MCF 10A (cell line): ENCODE measurements around the gene DLG2. TPM values are rescaled to one million over a fixed set of nuclear protein-coding genes. Genes with fewer than 3 reads are reported as not detected.
A peak's percentile ranks its signal among the peaks of the same experiment; 100 is the strongest.

Experiments used
- BruUV-seq: library from RNA; stranded (reverse); fragments of 400-500 nt; replicated peaks from 2 replicates; lab custom pipeline; 2021; lab: Mats Ljungman, UMichigan
- CTCF ChIA-PET: fragments of 300-600 bp; sonication (Branson Sonifier 250); formaldehyde crosslinking; extraction: SDS; loops from one replicate; lab custom pipeline; 2021; ENCODE audit warnings: antibody characterized with exemption, inconsistent platforms; lab: Yijun Ruan, JAX
- POLR2A ChIA-PET: fragments of 300-600, 350-650 bp; sonication (Branson Sonifier 250); formaldehyde crosslinking; extraction: SDS; loops from one replicate; lab custom pipeline; 2020; ENCODE audit warnings: antibody characterized with exemption, inconsistent platforms; lab: Yijun Ruan, JAX
- DNase-seq: peaks from one replicate; pipeline ENCODE4 v3.0.0-alpha.2; 2018; ENCODE audit not compliant: unreplicated experiment
- H3K27ac Mint-ChIP-seq: one replicate; pipeline ENCODE4 v1.8.0; 2022; ENCODE audit warnings: mild to moderate bottlenecking, low read depth, mixed read lengths; ENCODE audit not compliant: unreplicated experiment
- H3K27me3 Mint-ChIP-seq: one replicate; pipeline ENCODE4 v1.8.0; 2022; ENCODE audit warnings: mixed read lengths; ENCODE audit not compliant: insufficient read depth, unreplicated experiment
- H3K36me3 Mint-ChIP-seq: one replicate; pipeline ENCODE4 v1.8.0; 2022; ENCODE audit warnings: mild to moderate bottlenecking, moderate library complexity, mixed read lengths; ENCODE audit not compliant: insufficient read depth, unreplicated experiment
- H3K4me1 Mint-ChIP-seq: one replicate; pipeline ENCODE4 v1.8.0; 2022; ENCODE audit warnings: mixed read lengths; ENCODE audit not compliant: insufficient read depth, unreplicated experiment
- H3K4me3 Mint-ChIP-seq: one replicate; pipeline ENCODE4 v1.8.0; 2022; ENCODE audit warnings: mild to moderate bottlenecking, moderate library complexity, mixed read lengths; ENCODE audit not compliant: unreplicated experiment
- H3K9me3 Mint-ChIP-seq: one replicate; pipeline ENCODE4 v1.8.0; 2022; ENCODE audit warnings: mixed read lengths; ENCODE audit not compliant: unreplicated experiment
- intact Hi-C: fragments of 100-400 bp; cut with micrococcal nuclease; formaldehyde crosslinking; loops from 2 replicates; pipeline ENCODE4 v1.14.1; 2022
- total RNA-seq: library from RNA; stranded (reverse); gene quantifications from 2 replicates; pipeline ENCODE4 v1.2.3, GENCODE V29; 2022
- TF ChIP-seq, protein P1 (sequence below): fragments of 200-600 bp; IDR thresholded peaks from one replicate; pipeline ENCODE4 v1.8.0; 2022; ENCODE audit warnings: antibody characterized with exemption, mild to moderate bottlenecking; ENCODE audit not compliant: unreplicated experiment

DLG2 gene
- total RNA-seq, 1 experiment from 2014 or later: 0.26 TPM

DNA sequence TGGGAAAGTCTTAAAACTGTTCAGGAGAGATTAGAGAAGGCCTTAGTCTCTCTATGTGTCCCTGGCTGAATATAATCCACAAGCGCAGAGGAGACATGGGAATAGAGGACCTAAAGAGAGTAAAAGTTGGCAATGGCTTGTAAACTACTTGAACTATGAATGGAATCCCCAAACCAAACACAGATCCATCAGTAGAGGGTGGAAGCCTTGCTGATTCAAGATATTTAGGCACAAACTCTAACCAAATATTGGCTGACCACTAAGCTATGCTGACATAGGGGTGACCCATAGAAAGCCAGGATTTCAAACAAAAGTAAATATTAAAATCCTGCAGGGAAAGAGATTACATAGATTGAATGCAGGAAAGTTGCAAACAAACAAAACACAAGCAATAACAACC lies 439.2 kb downstream of the DLG2 start:
- no peaks in the 10 kb centered on the region for H3K4me1 Mint-ChIP-seq
- no peak overlapping the region for H3K4me3 Mint-ChIP-seq
- peaks cover 11% of the 10 kb centered on the region for H3K27me3 Mint-ChIP-seq
- DNase-seq: no peak
- CTCF ChIA-PET: no interaction called here
- POLR2A ChIA-PET: no interaction called here
- peaks cover 14% of the 10 kb centered on the region for H3K9me3 Mint-ChIP-seq
- TF ChIP-seq, protein P1, sequence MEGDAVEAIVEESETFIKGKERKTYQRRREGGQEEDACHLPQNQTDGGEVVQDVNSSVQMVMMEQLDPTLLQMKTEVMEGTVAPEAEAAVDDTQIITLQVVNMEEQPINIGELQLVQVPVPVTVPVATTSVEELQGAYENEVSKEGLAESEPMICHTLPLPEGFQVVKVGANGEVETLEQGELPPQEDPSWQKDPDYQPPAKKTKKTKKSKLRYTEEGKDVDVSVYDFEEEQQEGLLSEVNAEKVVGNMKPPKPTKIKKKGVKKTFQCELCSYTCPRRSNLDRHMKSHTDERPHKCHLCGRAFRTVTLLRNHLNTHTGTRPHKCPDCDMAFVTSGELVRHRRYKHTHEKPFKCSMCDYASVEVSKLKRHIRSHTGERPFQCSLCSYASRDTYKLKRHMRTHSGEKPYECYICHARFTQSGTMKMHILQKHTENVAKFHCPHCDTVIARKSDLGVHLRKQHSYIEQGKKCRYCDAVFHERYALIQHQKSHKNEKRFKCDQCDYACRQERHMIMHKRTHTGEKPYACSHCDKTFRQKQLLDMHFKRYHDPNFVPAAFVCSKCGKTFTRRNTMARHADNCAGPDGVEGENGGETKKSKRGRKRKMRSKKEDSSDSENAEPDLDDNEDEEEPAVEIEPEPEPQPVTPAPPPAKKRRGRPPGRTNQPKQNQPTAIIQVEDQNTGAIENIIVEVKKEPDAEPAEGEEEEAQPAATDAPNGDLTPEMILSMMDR: no peak
- no peaks in the 10 kb centered on the region for H3K36me3 Mint-ChIP-seq
- BruUV-seq: no TSS peak
- no peak overlapping the region for H3K27ac Mint-ChIP-seq
- intact Hi-C loops: no loop called here

GRCh38 chr11:85184721-85185120 lies 442.4 kb downstream of the DLG2 start:
- H3K27me3 Mint-ChIP-seq: peaks cover 11% of the 10 kb centered on the region
- no peak overlapping the region for H3K4me3 Mint-ChIP-seq
- TF ChIP-seq, protein P1: no peak
- H3K4me1 Mint-ChIP-seq: no peaks in the 10 kb centered on the region
- no peaks in the 10 kb centered on the region for H3K36me3 Mint-ChIP-seq
- peaks cover 14% of the 10 kb centered on the region for H3K9me3 Mint-ChIP-seq
- no peak for DNase-seq
- intact Hi-C loops: no loop called here
- BruUV-seq: no TSS peak
- H3K27ac Mint-ChIP-seq: no peak overlapping the region
- POLR2A ChIA-PET: no interaction called here
- CTCF ChIA-PET: interaction anchor here (0.6 kb wide), 1 partner anchor 57 kb away, joined by 3 read pairs; no protein-coding TSS in a partner anchor

DNA sequence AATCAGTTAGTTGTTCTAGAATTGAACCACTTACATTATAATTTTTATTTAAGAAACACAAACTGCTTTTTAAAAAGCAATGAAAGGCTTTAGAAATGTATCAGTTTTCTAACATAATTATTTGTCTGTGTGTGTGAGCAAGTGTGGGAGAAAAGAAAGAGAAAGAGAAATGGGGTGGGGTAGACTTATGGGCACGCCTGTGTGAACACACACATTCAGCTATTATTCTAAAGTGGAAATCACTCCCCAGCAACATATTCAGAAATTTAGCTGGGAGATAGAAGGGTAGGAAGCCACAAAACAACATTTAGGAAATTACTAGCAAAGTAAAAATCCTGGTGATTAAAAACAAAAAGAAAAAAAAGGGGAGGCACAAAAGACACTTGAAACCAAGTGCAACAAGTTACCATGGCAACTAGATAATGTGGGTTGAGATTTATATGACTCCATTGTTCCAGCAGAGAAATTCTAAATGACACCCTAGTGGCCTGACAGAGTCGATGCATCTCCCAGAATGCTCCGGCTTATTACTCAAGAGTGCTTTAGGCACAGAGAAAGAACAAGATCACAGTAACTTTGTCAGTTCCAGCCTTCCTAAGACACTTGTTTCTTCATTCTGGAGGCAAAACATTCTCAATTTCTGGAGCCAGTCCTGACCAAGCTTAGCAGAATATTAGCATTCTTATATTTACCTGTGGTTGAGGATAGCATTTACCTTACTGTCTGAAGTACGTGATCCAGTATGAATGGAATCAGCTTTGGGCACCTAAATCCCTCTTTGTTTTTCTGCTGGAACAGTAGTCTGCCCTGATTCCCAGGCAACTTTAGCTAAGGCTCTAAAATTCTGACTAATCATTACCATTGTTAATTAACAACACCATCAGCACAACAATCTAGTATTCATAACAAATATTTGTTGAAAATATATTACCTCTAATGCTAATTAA lies 444.4 kb downstream of the DLG2 start:
- CTCF ChIA-PET: no interaction called here
- Mint-ChIP-seq H3K4me1 (no peaks in the 10 kb centered on the region), H3K36me3 (no peaks in the 10 kb centered on the region), H3K9me3 (peaks cover 2% of the 10 kb centered on the region), H3K27me3 (peaks cover 11% of the 10 kb centered on the region), H3K4me3 (no peak overlapping the region), H3K27ac (no peak overlapping the region)
- no TSS peak for BruUV-seq
- peak; percentile 46 for DNase-seq
- POLR2A ChIA-PET: no interaction called here
- intact Hi-C loops: no loop called here
- TF ChIP-seq, protein P1: peak; percentile 23

DNA sequence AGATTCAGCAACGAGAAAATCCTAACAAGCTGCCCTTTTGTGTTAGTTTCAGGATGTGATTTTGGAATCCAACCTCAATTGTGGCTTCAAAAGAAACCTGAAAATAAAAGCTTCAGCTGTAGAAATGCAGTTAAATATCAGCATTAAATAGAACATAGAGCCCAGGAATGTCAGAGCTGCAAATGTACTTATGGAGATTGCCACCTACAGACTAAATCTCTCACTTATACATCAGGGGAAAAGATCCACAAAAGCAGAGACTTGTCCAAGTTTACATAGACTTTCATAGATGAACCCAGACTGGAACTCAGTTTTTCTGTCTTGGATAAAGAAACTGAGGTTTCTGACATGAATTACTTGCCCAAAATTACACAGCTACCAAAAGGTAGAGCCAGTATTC lies 446.6 kb downstream of the DLG2 start:
- ChIA-PET CTCF (no interaction called here), POLR2A (no interaction called here)
- no peak for DNase-seq
- TF ChIP-seq, protein P1: no peak
- peaks cover 6% of the 10 kb centered on the region for H3K9me3 Mint-ChIP-seq
- H3K27me3 Mint-ChIP-seq: peaks cover 6% of the 10 kb centered on the region
- no peaks in the 10 kb centered on the region for H3K4me1 Mint-ChIP-seq
- BruUV-seq: no TSS peak
- no peaks in the 10 kb centered on the region for H3K36me3 Mint-ChIP-seq
- intact Hi-C loops: no loop called here
- no peak overlapping the region for H3K4me3 Mint-ChIP-seq
- no peak overlapping the region for H3K27ac Mint-ChIP-seq
